WERI-Rb-1 (cell line): ENCODE measurements around the gene SLC7A1.
A peak's percentile ranks its signal among the peaks of the same experiment; 100 is the strongest.

Source experiments
- DNase-seq: peaks from one replicate; pipeline ENCODE4 v3.0.0-alpha.2; 2020
- H3K27ac ChIP-seq: fragments of 250-450 bp; sonication (Bioruptor Pico); 2 replicates; pipeline ENCODE4 v1.5.1; 2020; ENCODE audit warnings: mild to moderate bottlenecking, moderate library complexity
- H3K27me3 ChIP-seq: fragments of 250-450 bp; sonication (Bioruptor Pico); 2 replicates; pipeline ENCODE4 v1.5.1; 2021; ENCODE audit warnings: mild to moderate bottlenecking, low read depth, moderate library complexity; ENCODE audit not compliant: insufficient read depth, severe bottlenecking
- H3K36me3 ChIP-seq: fragments of 250-450 bp; sonication (Bioruptor Pico); 2 replicates; pipeline ENCODE4 v1.5.1; 2020; ENCODE audit warnings: mild to moderate bottlenecking, moderate library complexity
- H3K4me3 ChIP-seq: 2 replicates; pipeline ENCODE4 v1.5.1; 2011; ENCODE audit warnings: low read depth, mild to moderate bottlenecking, control low read depth, low read length
- H3K9me3 ChIP-seq: fragments of 250-450 bp; sonication (Bioruptor Pico); 2 replicates; pipeline ENCODE4 v1.5.1; 2021; ENCODE audit warnings: mild to moderate bottlenecking, moderate library complexity; ENCODE audit not compliant: severe bottlenecking
- TF ChIP-seq, protein P1 (sequence below): IDR thresholded peaks from 2 replicates; pipeline ENCODE4 v1.5.1; 2011; ENCODE audit warnings: low read depth, mild to moderate bottlenecking, control low read depth, inconsistent platforms, low read length

The SLC7A1 gene

DNA sequence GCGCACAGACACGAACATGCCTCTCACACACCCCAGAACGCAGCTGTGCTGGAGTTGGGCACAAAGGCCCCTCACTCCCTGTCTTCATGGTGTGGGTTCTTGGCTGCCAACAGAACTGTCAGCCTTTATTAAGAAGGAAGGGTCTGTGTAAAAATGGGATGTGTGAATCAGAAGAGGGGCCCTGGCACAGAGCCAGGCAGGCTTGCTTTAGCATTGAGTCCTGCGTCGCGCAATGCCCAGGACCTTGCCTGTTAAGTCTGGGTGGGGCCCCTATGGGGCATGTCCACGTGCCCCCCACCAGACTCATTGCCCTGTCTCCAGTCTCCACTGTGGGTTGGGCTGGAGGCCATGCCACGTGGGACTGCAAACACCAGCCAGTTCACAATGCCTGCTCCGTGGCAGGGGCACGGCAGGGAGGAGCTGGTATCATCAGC, 84.8 kb downstream of the SLC7A1 start:
- Histone ChIP-seq H3K27ac (no peak overlapping the region), H3K36me3 (no peaks in the 10 kb centered on the region)

DNA sequence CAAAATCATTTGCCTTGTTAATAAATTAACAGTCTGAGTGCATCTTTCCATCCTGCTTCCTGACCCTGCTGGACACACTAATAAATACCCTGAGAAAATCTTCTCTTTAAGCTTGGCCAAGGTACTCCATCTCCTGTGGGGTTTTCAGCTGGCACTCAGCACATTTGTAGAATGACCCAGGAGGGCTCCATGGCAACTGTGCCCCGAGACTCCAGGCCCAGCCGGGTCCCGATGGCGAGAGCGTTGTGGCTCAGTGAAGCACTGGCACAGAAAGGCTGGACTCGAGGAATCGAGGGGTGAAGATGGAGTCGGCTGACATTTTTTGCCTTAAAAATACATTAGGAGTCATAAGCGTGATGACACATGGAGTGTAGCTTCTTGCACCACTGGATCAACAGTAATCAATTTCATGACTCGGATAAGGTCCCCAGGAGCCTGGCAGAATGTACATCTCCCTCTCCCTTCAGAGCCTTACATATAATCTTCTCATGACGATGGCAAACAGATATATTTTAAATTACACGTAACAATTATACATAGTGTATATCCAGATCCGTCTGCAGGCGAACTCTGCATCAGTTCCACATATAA, 85.4 kb downstream of the SLC7A1 start:
- no peak for DNase-seq
- no peak overlapping the region for H3K27ac ChIP-seq
- H3K4me3 ChIP-seq, result no peak overlapping the region
- no peaks in the 10 kb centered on the region for H3K27me3 ChIP-seq
- H3K9me3 ChIP-seq, result no peaks in the 10 kb centered on the region
- H3K36me3 ChIP-seq, result no peaks in the 10 kb centered on the region
- TF ChIP-seq, protein P1, sequence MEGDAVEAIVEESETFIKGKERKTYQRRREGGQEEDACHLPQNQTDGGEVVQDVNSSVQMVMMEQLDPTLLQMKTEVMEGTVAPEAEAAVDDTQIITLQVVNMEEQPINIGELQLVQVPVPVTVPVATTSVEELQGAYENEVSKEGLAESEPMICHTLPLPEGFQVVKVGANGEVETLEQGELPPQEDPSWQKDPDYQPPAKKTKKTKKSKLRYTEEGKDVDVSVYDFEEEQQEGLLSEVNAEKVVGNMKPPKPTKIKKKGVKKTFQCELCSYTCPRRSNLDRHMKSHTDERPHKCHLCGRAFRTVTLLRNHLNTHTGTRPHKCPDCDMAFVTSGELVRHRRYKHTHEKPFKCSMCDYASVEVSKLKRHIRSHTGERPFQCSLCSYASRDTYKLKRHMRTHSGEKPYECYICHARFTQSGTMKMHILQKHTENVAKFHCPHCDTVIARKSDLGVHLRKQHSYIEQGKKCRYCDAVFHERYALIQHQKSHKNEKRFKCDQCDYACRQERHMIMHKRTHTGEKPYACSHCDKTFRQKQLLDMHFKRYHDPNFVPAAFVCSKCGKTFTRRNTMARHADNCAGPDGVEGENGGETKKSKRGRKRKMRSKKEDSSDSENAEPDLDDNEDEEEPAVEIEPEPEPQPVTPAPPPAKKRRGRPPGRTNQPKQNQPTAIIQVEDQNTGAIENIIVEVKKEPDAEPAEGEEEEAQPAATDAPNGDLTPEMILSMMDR, result no peak

More for the DNA sequence above, 84.8 kb downstream of the SLC7A1 start:
- DNase-seq, result no peak
- TF ChIP-seq, protein P1, result no peak
- H3K27me3 ChIP-seq, result no peaks in the 10 kb centered on the region
- no peak overlapping the region for H3K4me3 ChIP-seq
- no peaks in the 10 kb centered on the region for H3K9me3 ChIP-seq

DNA sequence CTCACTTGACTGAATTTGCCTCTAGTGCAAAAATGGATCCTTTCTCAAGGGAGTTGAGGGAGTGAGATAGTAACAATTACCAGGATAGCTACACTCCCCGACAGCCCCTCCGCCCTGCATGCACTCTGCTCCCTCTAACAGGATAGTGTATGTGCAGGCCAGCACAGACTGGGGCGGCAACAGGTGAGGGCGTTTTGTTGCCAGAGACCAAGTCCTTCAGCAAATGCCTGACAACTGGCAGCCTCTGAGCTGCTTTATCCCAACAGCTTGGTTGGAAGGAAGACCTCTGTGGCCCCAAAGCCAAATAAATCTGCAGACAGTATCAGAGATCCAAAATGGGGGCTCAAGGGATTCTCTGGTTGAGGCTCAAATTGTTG, 86.6 kb downstream of the SLC7A1 start:
- H3K4me3 ChIP-seq, result no peak overlapping the region
- no peaks in the 10 kb centered on the region for H3K27me3 ChIP-seq
- H3K36me3 ChIP-seq, result no peaks in the 10 kb centered on the region
- H3K27ac ChIP-seq, result no peak overlapping the region
- TF ChIP-seq, protein P1, result no peak
- H3K9me3 ChIP-seq, result no peaks in the 10 kb centered on the region
- DNase-seq, result no peak

DNA sequence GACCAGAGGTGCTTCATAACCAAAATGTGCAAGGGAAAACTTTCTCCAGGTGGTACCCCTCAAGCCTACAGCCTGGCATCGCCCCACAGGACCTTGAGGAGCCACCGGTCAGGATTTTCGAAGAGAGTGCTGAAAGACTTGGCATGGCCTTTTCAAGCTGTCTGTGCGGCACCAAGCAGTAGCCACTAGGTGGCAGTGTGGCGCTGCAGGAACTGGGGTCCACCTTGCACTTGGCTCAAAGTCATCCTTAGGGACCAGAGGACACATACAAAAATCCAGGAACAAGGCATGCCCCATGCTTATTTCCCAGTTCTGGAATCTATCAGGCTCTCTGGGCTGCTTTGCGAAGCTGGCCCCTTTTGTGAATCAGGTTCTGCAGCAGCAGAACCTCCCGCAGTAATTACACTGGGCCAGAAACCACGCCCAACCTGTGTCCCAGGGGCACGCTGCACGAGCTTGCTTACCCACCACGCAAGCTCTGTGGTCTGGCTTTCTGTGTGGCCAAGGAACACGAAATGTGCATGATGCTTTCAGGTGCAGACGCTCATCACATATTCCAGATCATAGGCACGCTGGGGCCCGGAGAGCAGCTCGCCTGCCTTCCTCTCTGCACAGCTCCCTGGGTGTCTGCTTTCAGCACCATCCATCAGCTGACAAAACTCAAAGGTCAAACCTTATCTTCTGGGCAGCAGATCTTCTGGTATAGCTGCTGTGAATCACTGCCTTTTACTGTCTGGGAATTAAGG, 87.2 kb downstream of the SLC7A1 start:
- Histone ChIP-seq H3K27me3 (no peaks in the 10 kb centered on the region), H3K9me3 (no peaks in the 10 kb centered on the region), H3K4me3 (no peak overlapping the region), H3K27ac (no peak overlapping the region), H3K36me3 (no peaks in the 10 kb centered on the region)
- TF ChIP-seq, protein P1, result peak; percentile 81
- peak; percentile 57 for DNase-seq

DNA sequence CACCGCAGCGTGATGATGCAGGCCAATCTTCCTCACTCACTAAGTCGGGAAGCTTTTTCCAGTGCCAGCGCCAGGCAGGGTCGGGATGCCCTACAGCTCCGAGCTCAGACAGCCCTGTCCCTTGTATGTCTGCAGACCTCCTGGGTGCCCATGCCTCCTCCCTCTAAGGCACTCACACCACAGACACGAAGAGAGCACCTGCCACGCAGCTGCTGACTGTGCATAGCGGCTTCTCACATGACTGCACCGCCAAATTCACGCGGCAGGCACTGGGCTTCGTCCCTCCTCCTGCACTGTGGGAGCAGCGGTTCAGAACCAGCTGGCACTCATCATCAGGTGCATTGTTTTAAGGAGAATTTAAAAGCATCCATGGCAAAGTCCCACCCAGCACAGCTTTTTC, 88.1 kb downstream of the SLC7A1 start:
- no peak for DNase-seq
- Histone ChIP-seq H3K4me3 (no peak overlapping the region), H3K27ac (no peak overlapping the region)

More for the DNA sequence above, 88.1 kb downstream of the SLC7A1 start:
- H3K9me3 ChIP-seq, result no peaks in the 10 kb centered on the region
- H3K36me3 ChIP-seq, result no peaks in the 10 kb centered on the region
- no peaks in the 10 kb centered on the region for H3K27me3 ChIP-seq
- TF ChIP-seq, protein P1, result no peak
